Glutamatergic neuron (in vitro differentiated cells): Measurements from ENCODE around the gene KCNE5. TPM values are rescaled to one million over a fixed set of nuclear protein-coding genes. Genes with fewer than 3 reads are reported as not detected.
A peak's percentile ranks its signal among the peaks of the same experiment; 100 is the strongest.
"Not testable (repeated sequence)": the region's sequence is repeated elsewhere in the genome, so short reads cannot be mapped to it uniquely, and the experiment has no call there.

Experiments
- DNase-seq: peaks from one replicate; pipeline ENCODE4 v3.0.0; 2022
- H3K27ac Mint-ChIP-seq: one replicate; pipeline ENCODE4 v1.8.0; 2020; ENCODE audit warnings: mild to moderate bottlenecking, mixed read lengths, inconsistent platforms; ENCODE audit not compliant: unreplicated experiment
- H3K27me3 Mint-ChIP-seq: one replicate; pipeline ENCODE4 v1.8.0; 2020; ENCODE audit warnings: mild to moderate bottlenecking, moderate library complexity, mixed read lengths, inconsistent platforms; ENCODE audit not compliant: unreplicated experiment
- H3K36me3 Mint-ChIP-seq: one replicate; pipeline ENCODE4 v1.8.0; 2020; ENCODE audit warnings: mild to moderate bottlenecking, mixed read lengths, inconsistent platforms; ENCODE audit not compliant: unreplicated experiment
- H3K4me1 Mint-ChIP-seq: one replicate; pipeline ENCODE4 v1.8.0; 2020; ENCODE audit warnings: mild to moderate bottlenecking, low read depth, mixed read lengths, inconsistent platforms; ENCODE audit not compliant: unreplicated experiment
- H3K4me3 Mint-ChIP-seq: one replicate; pipeline ENCODE4 v1.8.0; 2020; ENCODE audit warnings: mild to moderate bottlenecking, mixed read lengths, inconsistent platforms; ENCODE audit not compliant: unreplicated experiment
- H3K9me3 Mint-ChIP-seq: one replicate; pipeline ENCODE4 v1.8.0; 2020; ENCODE audit warnings: mild to moderate bottlenecking, moderate library complexity, mixed read lengths, inconsistent platforms; ENCODE audit not compliant: unreplicated experiment
- CTCF ChIP-seq: fragments of 200-600 bp; sonication (generic); IDR thresholded peaks from one replicate; pipeline ENCODE4 v1.5.0; 2021; ENCODE audit not compliant: partially characterized antibody, unreplicated experiment
- long read RNA-seq: library from polyadenylated mRNA; unstranded; transcript quantifications from one replicate; pipeline ENCODE4 v2.0.0, GENCODE V29; 2020; ENCODE audit not compliant: unreplicated experiment
- total RNA-seq: library from RNA; stranded (reverse); fragmentation: NEBNext Ultra II Directional; extraction: Animal tissue kit (Norgen Biotek cat#: 25700); gene quantifications from one replicate; pipeline ENCODE4 v1.2.1, GENCODE V29; 2021; ENCODE audit not compliant: unreplicated experiment

The KCNE5 gene
- total RNA-seq, result 1.6 TPM
- long read RNA-seq, partial matches to known transcripts, result 0 of 2 reads
- long read RNA-seq, other reads (novel, unspliced or antisense), result 0 of 2 reads

- peaks cover 4% of the 10 kb centered on the region for H3K4me1 Mint-ChIP-seq
- H3K4me3 Mint-ChIP-seq, result peak within 1 kb of the TSS; percentile 46
- peaks cover 5% of the 10 kb centered on the region for H3K36me3 Mint-ChIP-seq
- DNase-seq, result peak; percentile 55
- no peak within 1 kb of the TSS for H3K27ac Mint-ChIP-seq
- no peak for TF ChIP-seq CTCF
- no peaks in the 10 kb centered on the region for H3K9me3 Mint-ChIP-seq
- no peaks in the 10 kb centered on the region for H3K27me3 Mint-ChIP-seq
Measured at GRCh38 chrX:109624641-109625616, at the start of gene KCNE5. KCNE5 (minus strand) TSS chrX:109625172; CDS start chrX:109625020, 152 bp downstream.

GRCh38 chrX:109672239-109672638 lies 47.3 kb upstream of the KCNE5 start:
- no peaks in the 10 kb centered on the region for H3K9me3 Mint-ChIP-seq
- H3K27ac Mint-ChIP-seq, result no peak overlapping the region
- H3K4me3 Mint-ChIP-seq, result no peak overlapping the region
- peaks cover 2% of the 10 kb centered on the region for H3K4me1 Mint-ChIP-seq
- no peaks in the 10 kb centered on the region for H3K27me3 Mint-ChIP-seq
- DNase-seq, result no peak
- no peak for TF ChIP-seq CTCF
- no peaks in the 10 kb centered on the region for H3K36me3 Mint-ChIP-seq

GRCh38 chrX:109671170-109671569 lies 46.2 kb upstream of the KCNE5 start:
- DNase-seq, H3K4me3 Mint-ChIP-seq, H3K27ac Mint-ChIP-seq, H3K9me3 Mint-ChIP-seq, H3K4me1 Mint-ChIP-seq, H3K27me3 Mint-ChIP-seq, H3K36me3 Mint-ChIP-seq: not testable (repeated sequence)

- no peak for TF ChIP-seq CTCF
- Mint-ChIP-seq H3K36me3 (peaks cover 4% of the 10 kb centered on the region), H3K4me1 (no peaks in the 10 kb centered on the region), H3K9me3 (no peaks in the 10 kb centered on the region), H3K27ac (no peak overlapping the region), H3K27me3 (peaks cover 3% of the 10 kb centered on the region), H3K4me3 (no peak overlapping the region)
- no peak for DNase-seq
Measured at GRCh38 chrX:109667986-109668385, 43.0 kb upstream of the KCNE5 start.

GRCh38 chrX:109660435-109661143 lies 35.6 kb upstream of the KCNE5 start:
- peaks cover 1% of the 10 kb centered on the region for H3K4me1 Mint-ChIP-seq
- TF ChIP-seq CTCF, result no peak
- no peak for DNase-seq
- H3K27ac Mint-ChIP-seq, result no peak overlapping the region
- H3K9me3 Mint-ChIP-seq, result no peaks in the 10 kb centered on the region
- no peak overlapping the region for H3K4me3 Mint-ChIP-seq
- peaks cover 3% of the 10 kb centered on the region for H3K27me3 Mint-ChIP-seq
- H3K36me3 Mint-ChIP-seq, result peaks cover 10% of the 10 kb centered on the region
